Transverse colon (tissue), 4 donors: ENCODE results near the gene BAZ2A.
A peak's percentile ranks its signal among the peaks of the same experiment; 100 is the strongest.

ENCODE experiments used
- EP300 ChIP-seq: sonication (generic); formaldehyde crosslinking; IDR thresholded peaks from one replicate; pipeline ENCODE4 v1.6.1; 2017; ENCODE audit warnings: antibody characterized with exemption, low read depth
- POLR2A ChIP-seq: fragments of 450-650 bp; IDR thresholded peaks from one replicate; pipeline ENCODE4 v1.6.1; 2016; ENCODE audit warnings: antibody characterized with exemption, mild to moderate bottlenecking, moderate library complexity
- POLR2AphosphoS5 ChIP-seq, 3 donors: sonication (generic); formaldehyde crosslinking; IDR thresholded peaks; one replicate each; pipeline ENCODE4 v1.6.1; 2016; ENCODE audit warnings: antibody characterized with exemption in 3 of 3
- TF ChIP-seq, protein P1 (sequence below), 5 experiments: fragments of 200-600 bp in 3 of 5; fragments of 450-650 bp in 2 of 5; sonication (generic) in 3 of 5; IDR thresholded peaks; 1 replicate in 2 of 5; 2 replicates in 3 of 5; pipeline ENCODE4 v1.5.1; 2016 to 2017; ENCODE audit warnings: antibody characterized with exemption in 5 of 5, inconsistent platforms in 3 of 5, mild to moderate bottlenecking in 2 of 5, moderate library complexity in 1 of 5

DNA sequence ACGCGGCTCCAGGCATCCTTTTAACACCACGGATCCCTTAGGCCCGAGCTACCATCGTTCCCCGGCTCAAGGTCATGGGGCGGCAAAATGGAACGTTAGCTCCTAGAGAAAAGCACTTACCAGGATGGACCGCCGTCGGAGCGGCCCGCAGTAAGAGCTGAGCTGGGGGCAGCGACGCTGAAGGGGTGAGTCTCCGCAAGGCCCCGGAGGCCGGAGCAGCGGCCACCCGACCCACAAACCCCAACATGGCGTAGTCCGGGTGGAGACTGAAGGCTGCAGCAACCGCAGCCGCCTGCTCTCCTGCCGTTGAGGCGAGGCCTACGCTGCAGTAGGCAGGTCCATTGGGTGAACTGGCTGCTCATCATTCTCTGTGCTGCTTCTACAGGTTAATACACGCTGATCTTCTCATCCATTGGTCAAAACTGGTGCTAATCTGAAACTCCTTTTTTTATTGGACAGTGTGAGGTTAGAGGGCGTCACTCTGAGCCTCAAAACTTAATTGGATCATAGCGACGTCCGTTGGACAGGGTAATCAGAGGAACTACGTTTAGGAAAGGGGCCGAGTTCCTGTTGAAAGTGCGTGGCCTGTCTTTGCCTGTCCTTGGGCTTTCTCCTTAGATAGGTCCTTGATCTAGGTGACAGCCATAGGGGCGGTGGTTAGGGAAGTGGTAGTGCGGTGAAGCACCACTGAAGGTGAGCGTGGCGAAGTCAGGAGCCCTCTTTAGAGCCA lies 15.8 kb upstream of the BAZ2A start, which contains the start of gene ATP5F1B:
- TF ChIP-seq, protein P1, sequence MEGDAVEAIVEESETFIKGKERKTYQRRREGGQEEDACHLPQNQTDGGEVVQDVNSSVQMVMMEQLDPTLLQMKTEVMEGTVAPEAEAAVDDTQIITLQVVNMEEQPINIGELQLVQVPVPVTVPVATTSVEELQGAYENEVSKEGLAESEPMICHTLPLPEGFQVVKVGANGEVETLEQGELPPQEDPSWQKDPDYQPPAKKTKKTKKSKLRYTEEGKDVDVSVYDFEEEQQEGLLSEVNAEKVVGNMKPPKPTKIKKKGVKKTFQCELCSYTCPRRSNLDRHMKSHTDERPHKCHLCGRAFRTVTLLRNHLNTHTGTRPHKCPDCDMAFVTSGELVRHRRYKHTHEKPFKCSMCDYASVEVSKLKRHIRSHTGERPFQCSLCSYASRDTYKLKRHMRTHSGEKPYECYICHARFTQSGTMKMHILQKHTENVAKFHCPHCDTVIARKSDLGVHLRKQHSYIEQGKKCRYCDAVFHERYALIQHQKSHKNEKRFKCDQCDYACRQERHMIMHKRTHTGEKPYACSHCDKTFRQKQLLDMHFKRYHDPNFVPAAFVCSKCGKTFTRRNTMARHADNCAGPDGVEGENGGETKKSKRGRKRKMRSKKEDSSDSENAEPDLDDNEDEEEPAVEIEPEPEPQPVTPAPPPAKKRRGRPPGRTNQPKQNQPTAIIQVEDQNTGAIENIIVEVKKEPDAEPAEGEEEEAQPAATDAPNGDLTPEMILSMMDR (IDR thresholded peaks at IDR 0.05) = peak in 2 of 5 experiments; percentile 6 to 7
- TF ChIP-seq POLR2AphosphoS5 (IDR thresholded peaks at IDR 0.05) (peak; percentile 100), EP300 (no peak), POLR2A (peak; percentile 100)
